ENCODE results near the gene RRM2.

The RRM2 gene

GRCh38 chr2:10172033-10172871 is 49.7 kb downstream of the RRM2 start:
- no peak overlapping the region for H2BK120ac ChIP-seq (ENCODE audit: insufficient read depth, low read length, poor library complexity)
- H2AK5ac ChIP-seq (ENCODE audit: low read length), result no peak overlapping the region
- H2BK12ac ChIP-seq (ENCODE audit: low read length), result no peak overlapping the region
- no peaks in the 10 kb centered on the region for H3K27me3 ChIP-seq (ENCODE audit: insufficient read depth, low read length)
- no peak overlapping the region for H3K9ac ChIP-seq (ENCODE audit: low read length)
- H3K23ac ChIP-seq (ENCODE audit: low read length), result peak overlapping the region; percentile 38
- no peaks in the 10 kb centered on the region for H3K79me2 ChIP-seq (ENCODE audit: control insufficient read depth, insufficient read depth, low read length, poor library complexity)
- H2BK5ac ChIP-seq (ENCODE audit: low read depth, low read length, poor library complexity), result no peak overlapping the region
- H3K36me3 ChIP-seq (ENCODE audit: control insufficient read depth in 1 of 2, insufficient read depth in 2 of 2, low read length in 2 of 2), result no peaks in the 10 kb centered on the region
- WGBS (ENCODE audit: extremely low coverage, insufficient coverage, insufficient read length), result no CpG with 5 or more reads among the region's 23 CpGs
- no peak overlapping the region for H3K4me3 ChIP-seq (ENCODE audit: low read depth, low read length)
- no peak overlapping the region for H3K4me2 ChIP-seq (ENCODE audit: low read length)
- H3K4ac ChIP-seq (ENCODE audit: low read depth, low read length), result no peak overlapping the region
- H2AFZ ChIP-seq (ENCODE audit: insufficient read depth, low read length, poor library complexity), result no peak overlapping the region
- H3K14ac ChIP-seq (ENCODE audit: low read length), result no peak overlapping the region
- peaks cover 2% of the 10 kb centered on the region for H3K79me1 ChIP-seq (ENCODE audit: low read length)
- H3K18ac ChIP-seq (ENCODE audit: low read length), result no peak overlapping the region
- no peak overlapping the region for H4K91ac ChIP-seq (ENCODE audit: low read depth, low read length)
- peaks cover 2% of the 10 kb centered on the region for H3K9me3 ChIP-seq (ENCODE audit: insufficient read depth, low read depth, low read length)
- no peak overlapping the region for H3K27ac ChIP-seq (ENCODE audit: low read depth, low read length)
- peaks cover 12 to 17% of the 10 kb centered on the region in 2 experiments for H3K4me1 ChIP-seq (ENCODE audit: control insufficient read depth in 1 of 2, insufficient read depth in 2 of 2, low read length in 2 of 2)
- no peak overlapping the region for H4K8ac ChIP-seq (ENCODE audit: low read depth, low read length)
- H4K12ac ChIP-seq (ENCODE audit: low read depth, low read length), result no peak overlapping the region
- DNase-seq, result peak; percentile 38 to 59

- Histone ChIP-seq H3K18ac (ENCODE audit: low read length) (no peak overlapping the region), H3K23ac (ENCODE audit: low read length) (no peak overlapping the region), H3K4me1 (ENCODE audit: control insufficient read depth in 1 of 2, insufficient read depth in 2 of 2, low read length in 2 of 2) (peaks cover 5 to 8% of the 10 kb centered on the region in 2 experiments), H3K4me2 (ENCODE audit: low read length) (no peak overlapping the region), H3K4ac (ENCODE audit: low read depth, low read length) (no peak overlapping the region), H3K4me3 (ENCODE audit: low read depth, low read length) (no peak overlapping the region), H4K12ac (ENCODE audit: low read depth, low read length) (no peak overlapping the region), H2BK5ac (ENCODE audit: low read depth, low read length, poor library complexity) (no peak overlapping the region), H3K79me2 (ENCODE audit: control insufficient read depth, insufficient read depth, low read length, poor library complexity) (no peaks in the 10 kb centered on the region), H3K36me3 (ENCODE audit: control insufficient read depth in 1 of 2, insufficient read depth in 2 of 2, low read length in 2 of 2) (no peaks in the 10 kb centered on the region), H3K27me3 (ENCODE audit: insufficient read depth, low read length) (no peaks in the 10 kb centered on the region), H3K9me3 (ENCODE audit: insufficient read depth, low read depth, low read length) (peaks cover 2% of the 10 kb centered on the region), H3K9ac (ENCODE audit: low read length) (no peak overlapping the region), H4K8ac (ENCODE audit: low read depth, low read length) (no peak overlapping the region), H4K91ac (ENCODE audit: low read depth, low read length) (no peak overlapping the region), H2AFZ (ENCODE audit: insufficient read depth, low read length, poor library complexity) (no peak overlapping the region), H3K14ac (ENCODE audit: low read length) (no peak overlapping the region), H2BK120ac (ENCODE audit: insufficient read depth, low read length, poor library complexity) (no peak overlapping the region), H2BK12ac (ENCODE audit: low read length) (no peak overlapping the region), H3K79me1 (ENCODE audit: low read length) (peaks cover 2% of the 10 kb centered on the region), H3K27ac (ENCODE audit: low read depth, low read length) (no peak overlapping the region), H2AK5ac (ENCODE audit: low read length) (no peak overlapping the region)
- WGBS (ENCODE audit: extremely low coverage, insufficient coverage, insufficient read length), result no CpG with 5 or more reads among the region's 22 CpGs
- DNase-seq, result no peak
These were observed 50.9 kb downstream of the RRM2 start for GRCh38 chr2:10173258-10174005.

GRCh38 chr2:10174173-10174572 is 51.6 kb downstream of the RRM2 start:
- H3K9ac ChIP-seq (ENCODE audit: low read length), result no peak overlapping the region
- H3K4me3 ChIP-seq (ENCODE audit: low read depth, low read length), result no peak overlapping the region
- H2AFZ ChIP-seq (ENCODE audit: insufficient read depth, low read length, poor library complexity), result no peak overlapping the region
- H3K27ac ChIP-seq (ENCODE audit: low read depth, low read length), result no peak overlapping the region
- H4K12ac ChIP-seq (ENCODE audit: low read depth, low read length), result no peak overlapping the region
- H2AK5ac ChIP-seq (ENCODE audit: low read length), result no peak overlapping the region
- peaks cover 2% of the 10 kb centered on the region for H3K9me3 ChIP-seq (ENCODE audit: insufficient read depth, low read depth, low read length)
- H2BK5ac ChIP-seq (ENCODE audit: low read depth, low read length, poor library complexity), result no peak overlapping the region
- H3K79me1 ChIP-seq (ENCODE audit: low read length), result peaks cover 2% of the 10 kb centered on the region
- H3K27me3 ChIP-seq (ENCODE audit: insufficient read depth, low read length), result no peaks in the 10 kb centered on the region
- no peaks in the 10 kb centered on the region for H3K36me3 ChIP-seq (ENCODE audit: control insufficient read depth in 1 of 2, insufficient read depth in 2 of 2, low read length in 2 of 2)
- H3K79me2 ChIP-seq (ENCODE audit: control insufficient read depth, insufficient read depth, low read length, poor library complexity), result no peaks in the 10 kb centered on the region
- no peak overlapping the region for H3K4me2 ChIP-seq (ENCODE audit: low read length)
- H3K4ac ChIP-seq (ENCODE audit: low read depth, low read length), result no peak overlapping the region
- no peak overlapping the region for H4K91ac ChIP-seq (ENCODE audit: low read depth, low read length)
- H2BK120ac ChIP-seq (ENCODE audit: insufficient read depth, low read length, poor library complexity), result no peak overlapping the region
- no peak overlapping the region for H2BK12ac ChIP-seq (ENCODE audit: low read length)
- no CpG with 5 or more reads among the region's 9 CpGs for WGBS (ENCODE audit: extremely low coverage, insufficient coverage, insufficient read length)
- DNase-seq, result no peak
- H3K23ac ChIP-seq (ENCODE audit: low read length), result no peak overlapping the region
- no peak overlapping the region for H4K8ac ChIP-seq (ENCODE audit: low read depth, low read length)
- H3K14ac ChIP-seq (ENCODE audit: low read length), result no peak overlapping the region
- H3K18ac ChIP-seq (ENCODE audit: low read length), result no peak overlapping the region
- H3K4me1 ChIP-seq (ENCODE audit: control insufficient read depth in 1 of 2, insufficient read depth in 2 of 2, low read length in 2 of 2), result peaks cover 5 to 8% of the 10 kb centered on the region in 2 experiments

- H3K79me2 ChIP-seq (ENCODE audit: control insufficient read depth, insufficient read depth, low read length, poor library complexity), result no peaks in the 10 kb centered on the region
These were observed 52.9 kb downstream of the RRM2 start for GRCh38 chr2:10175441-10175840.

More at GRCh38 chr2:10175441-10175840, 52.9 kb downstream of the RRM2 start:
- Histone ChIP-seq H3K27ac (ENCODE audit: low read depth, low read length) (no peak overlapping the region), H3K4me1 (ENCODE audit: control insufficient read depth in 1 of 2, insufficient read depth in 2 of 2, low read length in 2 of 2) (peaks cover 0 to under 1% of the 10 kb centered on the region in 2 experiments), H3K36me3 (ENCODE audit: control insufficient read depth in 1 of 2, insufficient read depth in 2 of 2, low read length in 2 of 2) (no peaks in the 10 kb centered on the region), H3K9me3 (ENCODE audit: insufficient read depth, low read depth, low read length) (peaks cover 2% of the 10 kb centered on the region), H3K4ac (ENCODE audit: low read depth, low read length) (no peak overlapping the region), H2AK5ac (ENCODE audit: low read length) (no peak overlapping the region), H3K14ac (ENCODE audit: low read length) (no peak overlapping the region), H3K79me1 (ENCODE audit: low read length) (peaks cover 2% of the 10 kb centered on the region), H2BK5ac (ENCODE audit: low read depth, low read length, poor library complexity) (no peak overlapping the region), H2BK120ac (ENCODE audit: insufficient read depth, low read length, poor library complexity) (no peak overlapping the region), H2AFZ (ENCODE audit: insufficient read depth, low read length, poor library complexity) (no peak overlapping the region), H3K23ac (ENCODE audit: low read length) (no peak overlapping the region), H4K91ac (ENCODE audit: low read depth, low read length) (no peak overlapping the region), H3K4me2 (ENCODE audit: low read length) (no peak overlapping the region), H3K9ac (ENCODE audit: low read length) (no peak overlapping the region), H3K27me3 (ENCODE audit: insufficient read depth, low read length) (no peaks in the 10 kb centered on the region), H4K12ac (ENCODE audit: low read depth, low read length) (no peak overlapping the region), H3K18ac (ENCODE audit: low read length) (no peak overlapping the region), H3K4me3 (ENCODE audit: low read depth, low read length) (no peak overlapping the region), H2BK12ac (ENCODE audit: low read length) (no peak overlapping the region), H4K8ac (ENCODE audit: low read depth, low read length) (no peak overlapping the region)
- no CpG with 5 or more reads among the region's 10 CpGs for WGBS (ENCODE audit: extremely low coverage, insufficient coverage, insufficient read length)
- no peak for DNase-seq
